Endothelial cell (in vitro differentiated cells): ENCODE results near the gene CPD. TPM values are rescaled to one million over a fixed set of nuclear protein-coding genes. Genes with fewer than 3 reads are reported as not detected.

Experiments
- DNase-seq: peaks from one replicate; pipeline ENCODE4 v3.0.0; 2021; ENCODE audit warnings: low spot score
- H3K27ac Mint-ChIP-seq: one replicate; pipeline ENCODE4 v1.8.0; 2021; ENCODE audit warnings: mixed read lengths, inconsistent platforms; ENCODE audit not compliant: unreplicated experiment
- H3K27me3 Mint-ChIP-seq: one replicate; pipeline ENCODE4 v1.8.0; 2021; ENCODE audit warnings: mild to moderate bottlenecking, moderate library complexity, mixed read lengths, inconsistent platforms; ENCODE audit not compliant: unreplicated experiment
- H3K36me3 Mint-ChIP-seq: one replicate; pipeline ENCODE4 v1.8.0; 2021; ENCODE audit warnings: mild to moderate bottlenecking, low read depth, mixed read lengths, inconsistent platforms; ENCODE audit not compliant: unreplicated experiment
- H3K4me1 Mint-ChIP-seq: one replicate; pipeline ENCODE4 v1.8.0; 2021; ENCODE audit warnings: mild to moderate bottlenecking, mixed read lengths, inconsistent platforms; ENCODE audit not compliant: unreplicated experiment
- H3K4me3 Mint-ChIP-seq: one replicate; pipeline ENCODE4 v1.8.0; 2021; ENCODE audit warnings: mild to moderate bottlenecking, mixed read lengths, inconsistent platforms; ENCODE audit not compliant: unreplicated experiment
- H3K9me3 Mint-ChIP-seq: one replicate; pipeline ENCODE4 v1.8.0; 2021; ENCODE audit warnings: mixed read lengths, inconsistent platforms; ENCODE audit not compliant: unreplicated experiment
- total RNA-seq: library from RNA; stranded (reverse); fragmentation: NEBNext Ultra II Directional; extraction: Animal tissue kit (Norgen Biotek cat#: 25700); gene quantifications from one replicate; pipeline ENCODE4 v1.2.1, GENCODE V29; 2021; ENCODE audit not compliant: unreplicated experiment
- TF ChIP-seq, protein P1 (sequence below): fragments of 200-600 bp; sonication (generic); IDR thresholded peaks from one replicate; pipeline ENCODE4 v1.5.0; 2021; ENCODE audit warnings: antibody characterized with exemption; ENCODE audit not compliant: unreplicated experiment

CPD gene
- total RNA-seq, 1 donor from 2014 or later = 119 TPM

DNA sequence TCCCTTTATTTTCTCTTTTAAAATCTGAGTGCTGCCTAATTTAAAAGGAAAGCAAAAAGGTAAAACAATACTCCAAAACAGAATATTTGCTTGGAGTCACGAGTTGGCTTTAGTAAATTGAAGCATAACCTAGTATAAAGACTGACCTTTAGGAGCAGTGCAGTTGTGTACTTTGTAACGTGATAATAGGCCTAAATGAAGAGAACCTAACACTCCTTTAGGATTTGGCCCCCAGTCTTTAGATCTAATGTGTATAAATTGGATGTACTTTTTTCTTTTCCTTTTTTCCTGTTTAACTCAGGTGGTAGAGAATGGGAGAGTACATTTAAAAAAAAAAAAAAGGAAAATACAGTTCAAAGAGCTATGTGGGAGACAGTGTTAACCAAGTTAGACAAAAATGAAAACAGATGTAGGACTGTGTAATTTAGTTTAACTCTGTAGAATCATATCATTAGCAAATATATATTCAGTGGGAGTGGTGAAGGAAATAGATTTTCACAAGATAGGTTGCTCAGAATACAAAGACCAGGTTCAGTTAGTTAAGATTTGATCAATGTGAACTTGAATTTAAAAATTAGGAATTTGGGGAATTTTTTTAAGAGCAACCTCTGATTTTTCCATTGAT is 16.8 kb downstream of the CPD start:
- no peaks in the 10 kb centered on the region for H3K9me3 Mint-ChIP-seq
- H3K36me3 Mint-ChIP-seq = no peaks in the 10 kb centered on the region
- no peaks in the 10 kb centered on the region for H3K27me3 Mint-ChIP-seq
- H3K4me1 Mint-ChIP-seq = peaks cover 28% of the 10 kb centered on the region
- TF ChIP-seq, protein P1, sequence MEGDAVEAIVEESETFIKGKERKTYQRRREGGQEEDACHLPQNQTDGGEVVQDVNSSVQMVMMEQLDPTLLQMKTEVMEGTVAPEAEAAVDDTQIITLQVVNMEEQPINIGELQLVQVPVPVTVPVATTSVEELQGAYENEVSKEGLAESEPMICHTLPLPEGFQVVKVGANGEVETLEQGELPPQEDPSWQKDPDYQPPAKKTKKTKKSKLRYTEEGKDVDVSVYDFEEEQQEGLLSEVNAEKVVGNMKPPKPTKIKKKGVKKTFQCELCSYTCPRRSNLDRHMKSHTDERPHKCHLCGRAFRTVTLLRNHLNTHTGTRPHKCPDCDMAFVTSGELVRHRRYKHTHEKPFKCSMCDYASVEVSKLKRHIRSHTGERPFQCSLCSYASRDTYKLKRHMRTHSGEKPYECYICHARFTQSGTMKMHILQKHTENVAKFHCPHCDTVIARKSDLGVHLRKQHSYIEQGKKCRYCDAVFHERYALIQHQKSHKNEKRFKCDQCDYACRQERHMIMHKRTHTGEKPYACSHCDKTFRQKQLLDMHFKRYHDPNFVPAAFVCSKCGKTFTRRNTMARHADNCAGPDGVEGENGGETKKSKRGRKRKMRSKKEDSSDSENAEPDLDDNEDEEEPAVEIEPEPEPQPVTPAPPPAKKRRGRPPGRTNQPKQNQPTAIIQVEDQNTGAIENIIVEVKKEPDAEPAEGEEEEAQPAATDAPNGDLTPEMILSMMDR = no peak
- no peak overlapping the region for H3K27ac Mint-ChIP-seq
- no peak for DNase-seq
- H3K4me3 Mint-ChIP-seq = no peak overlapping the region

DNA sequence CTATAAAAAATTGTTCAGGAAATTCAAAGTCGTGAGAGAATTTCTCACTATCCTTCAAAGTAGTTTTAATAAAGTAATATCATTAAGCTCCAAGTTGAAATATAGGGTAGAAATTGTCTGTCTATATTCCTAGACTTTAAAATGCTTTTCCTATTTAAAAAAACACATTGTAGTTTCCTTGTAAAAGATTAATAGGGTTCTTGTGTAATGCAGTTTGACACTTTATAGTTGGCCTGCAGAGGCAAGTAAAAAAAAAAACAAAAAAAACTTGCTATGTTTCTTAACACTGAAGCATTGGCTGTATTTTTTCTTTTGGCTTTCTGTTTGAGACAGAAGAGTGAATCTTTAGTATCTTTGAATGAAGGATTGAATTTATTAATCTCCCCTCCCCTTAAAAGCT is 17.4 kb downstream of the CPD start:
- Mint-ChIP-seq H3K4me1 (peaks cover 28% of the 10 kb centered on the region), H3K4me3 (no peak overlapping the region), H3K27me3 (no peaks in the 10 kb centered on the region), H3K27ac (no peak overlapping the region), H3K9me3 (no peaks in the 10 kb centered on the region), H3K36me3 (no peaks in the 10 kb centered on the region)
- DNase-seq = no peak
- TF ChIP-seq, protein P1 = no peak

DNA sequence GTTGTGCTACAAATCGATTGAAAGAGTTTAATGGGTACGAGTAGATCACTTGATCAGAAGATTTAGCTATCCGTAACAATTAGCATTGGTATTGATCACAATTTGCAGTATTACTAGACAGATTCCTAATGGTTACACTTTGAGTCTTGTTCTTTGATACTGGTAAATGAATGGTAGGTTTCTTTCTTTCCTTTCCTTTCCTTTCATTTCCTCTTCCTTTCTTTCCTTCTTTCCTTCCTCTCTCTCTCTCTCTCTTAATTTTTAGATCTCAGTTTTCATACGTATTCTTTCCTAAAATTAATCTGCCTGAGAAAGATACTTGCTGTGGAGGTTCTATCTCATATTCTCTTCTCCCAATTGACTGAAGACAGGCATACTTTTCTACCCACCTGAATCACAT is 17.9 kb downstream of the CPD start:
- H3K27me3 Mint-ChIP-seq = peaks cover 1% of the 10 kb centered on the region
- peak overlapping the region; percentile 11 for H3K27ac Mint-ChIP-seq
- DNase-seq = no peak
- peaks cover 28% of the 10 kb centered on the region for H3K4me1 Mint-ChIP-seq
- H3K4me3 Mint-ChIP-seq = no peak overlapping the region
- no peaks in the 10 kb centered on the region for H3K9me3 Mint-ChIP-seq
- TF ChIP-seq, protein P1 = no peak
- H3K36me3 Mint-ChIP-seq = no peaks in the 10 kb centered on the region

DNA sequence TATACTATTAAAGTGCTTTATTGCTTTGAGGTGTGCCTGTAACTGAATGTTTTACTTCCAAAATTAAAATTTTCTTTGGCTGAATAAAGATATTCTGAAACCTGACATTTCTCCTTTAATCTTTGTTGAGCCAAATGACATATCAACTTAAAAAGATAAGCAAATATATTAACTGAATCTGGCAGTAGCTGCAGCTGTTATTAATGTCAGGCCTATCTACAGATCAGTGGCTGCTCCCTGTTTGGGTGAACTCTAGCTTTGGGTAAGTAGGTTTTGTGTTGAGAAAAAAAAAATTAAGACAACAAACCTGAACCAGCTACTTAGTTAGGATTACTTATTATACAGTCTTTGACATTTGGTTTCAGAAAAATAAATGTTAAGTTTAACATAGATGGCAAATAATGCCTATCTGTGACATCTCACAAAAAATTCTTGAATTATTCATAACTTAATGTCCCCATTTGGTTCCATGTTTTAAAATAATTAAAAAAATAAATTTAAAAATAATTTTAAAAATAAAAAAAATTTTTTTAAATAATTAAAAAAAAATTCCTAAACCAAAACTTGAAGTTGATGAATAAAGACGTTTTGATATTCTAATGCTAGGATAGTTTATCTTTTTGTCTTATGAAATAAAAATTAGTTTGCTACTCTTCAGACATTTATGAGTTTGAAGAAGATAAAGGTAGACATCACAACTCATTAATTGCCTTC is 19.8 kb downstream of the CPD start:
- TF ChIP-seq, protein P1 = no peak
- no peak for DNase-seq
- Mint-ChIP-seq H3K4me1 (peaks cover 31% of the 10 kb centered on the region), H3K36me3 (peaks cover 9% of the 10 kb centered on the region), H3K27me3 (peaks cover 1% of the 10 kb centered on the region), H3K4me3 (no peak overlapping the region), H3K9me3 (no peaks in the 10 kb centered on the region), H3K27ac (no peak overlapping the region)

DNA sequence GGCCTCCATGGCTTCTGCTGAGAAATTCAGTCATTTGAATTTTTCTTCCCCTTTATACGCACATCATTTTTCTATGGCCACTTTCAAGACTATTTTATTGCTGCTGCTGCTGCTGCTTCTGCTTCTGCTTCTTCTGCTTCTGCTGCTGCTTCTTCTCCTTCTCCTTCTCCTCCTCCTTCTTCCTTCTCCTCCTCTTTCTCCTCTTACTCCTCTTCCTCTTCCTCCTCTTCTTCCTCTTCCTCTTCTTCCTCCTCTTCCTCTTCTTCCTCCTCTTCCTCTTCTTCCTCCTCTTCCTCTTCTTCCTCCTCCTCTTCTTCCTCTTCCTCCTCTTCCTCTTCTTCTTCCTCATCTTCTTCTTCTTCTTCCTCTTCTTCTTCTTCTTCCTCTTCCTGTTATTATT is 22.4 kb downstream of the CPD start:
- Mint-ChIP-seq H3K9me3 (no peaks in the 10 kb centered on the region), H3K27me3 (peaks cover 3% of the 10 kb centered on the region), H3K27ac (no peak overlapping the region), H3K4me3 (no peak overlapping the region), H3K4me1 (peaks cover 20% of the 10 kb centered on the region), H3K36me3 (peaks cover 12% of the 10 kb centered on the region)
- TF ChIP-seq, protein P1 = no peak
- DNase-seq = no peak
